Adrenal gland (tissue), 5 donors: Measurements from ENCODE around the gene PRDM16.

ENCODE experiments used
- POLR2A ChIP-seq, 2 donors: fragments of 450-650 bp; IDR thresholded peaks; one replicate each; pipeline ENCODE4 v1.6.1; 2017; ENCODE audit warnings: antibody characterized with exemption in 2 of 2, mild to moderate bottlenecking in 2 of 2, moderate library complexity in 1 of 2
- TF ChIP-seq, protein P1 (sequence below), 6 experiments: fragments of 450-650 bp in 4 of 6; fragments of 200-600 bp in 2 of 6; sonication (generic) in 1 of 6; IDR thresholded peaks; 1 replicate in 5 of 6; 2 replicates in 1 of 6; pipeline versions ENCODE4 v1.5.1 to v1.8.0; 2016 to 2021; ENCODE audit warnings: antibody characterized with exemption in 6 of 6, mild to moderate bottlenecking in 2 of 6, moderate library complexity in 1 of 6
- donor health status: DM: no; HTN: no; CAD: no.

DNA sequence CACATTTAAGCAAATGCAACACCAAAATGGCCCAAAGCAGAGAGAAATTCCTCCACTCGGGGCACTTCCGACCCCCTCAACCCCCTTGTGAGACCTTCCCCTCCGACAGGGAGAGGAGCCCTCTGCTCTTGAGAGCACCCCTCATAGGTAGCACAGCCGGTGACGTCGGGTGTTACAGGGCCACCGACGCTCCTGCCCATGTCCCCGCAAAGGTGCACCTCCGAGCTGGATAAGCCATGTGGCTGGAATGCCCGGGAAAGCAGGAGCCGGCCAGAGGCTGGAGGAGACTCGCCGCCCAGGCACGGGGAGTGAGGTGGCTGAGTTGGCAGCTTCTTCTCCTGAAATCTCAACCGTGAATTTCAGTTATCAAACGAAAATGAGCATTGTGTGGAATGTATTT is 318.4 kb downstream of the PRDM16 start:
- TF ChIP-seq, protein P1, sequence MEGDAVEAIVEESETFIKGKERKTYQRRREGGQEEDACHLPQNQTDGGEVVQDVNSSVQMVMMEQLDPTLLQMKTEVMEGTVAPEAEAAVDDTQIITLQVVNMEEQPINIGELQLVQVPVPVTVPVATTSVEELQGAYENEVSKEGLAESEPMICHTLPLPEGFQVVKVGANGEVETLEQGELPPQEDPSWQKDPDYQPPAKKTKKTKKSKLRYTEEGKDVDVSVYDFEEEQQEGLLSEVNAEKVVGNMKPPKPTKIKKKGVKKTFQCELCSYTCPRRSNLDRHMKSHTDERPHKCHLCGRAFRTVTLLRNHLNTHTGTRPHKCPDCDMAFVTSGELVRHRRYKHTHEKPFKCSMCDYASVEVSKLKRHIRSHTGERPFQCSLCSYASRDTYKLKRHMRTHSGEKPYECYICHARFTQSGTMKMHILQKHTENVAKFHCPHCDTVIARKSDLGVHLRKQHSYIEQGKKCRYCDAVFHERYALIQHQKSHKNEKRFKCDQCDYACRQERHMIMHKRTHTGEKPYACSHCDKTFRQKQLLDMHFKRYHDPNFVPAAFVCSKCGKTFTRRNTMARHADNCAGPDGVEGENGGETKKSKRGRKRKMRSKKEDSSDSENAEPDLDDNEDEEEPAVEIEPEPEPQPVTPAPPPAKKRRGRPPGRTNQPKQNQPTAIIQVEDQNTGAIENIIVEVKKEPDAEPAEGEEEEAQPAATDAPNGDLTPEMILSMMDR (IDR thresholded peaks at IDR 0.05) = no peak
- TF ChIP-seq POLR2A (IDR thresholded peaks at IDR 0.05) = no peak
